ENCODE results near the gene MAGI1.

DNA sequence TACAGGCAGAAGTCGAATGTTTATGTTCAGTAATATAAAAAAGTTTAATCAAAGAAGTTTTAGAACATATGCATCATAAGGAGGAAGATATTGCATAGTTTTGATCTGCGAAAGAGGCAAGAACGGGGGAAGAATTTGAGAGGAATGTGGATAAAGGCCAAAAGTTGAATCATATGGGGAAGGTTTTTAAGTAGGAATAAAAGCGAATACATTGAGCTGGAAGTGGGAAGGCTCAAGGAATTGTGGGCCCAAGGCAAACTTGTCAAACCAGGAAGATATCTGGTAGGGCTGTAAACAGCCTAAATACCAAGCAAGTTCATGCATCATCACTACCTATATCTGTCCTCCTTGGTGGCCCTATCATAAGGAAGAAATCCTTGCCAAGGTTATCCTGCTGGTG lies 186.9 kb downstream of the MAGI1 start:
- TF ChIP-seq, protein P1, sequence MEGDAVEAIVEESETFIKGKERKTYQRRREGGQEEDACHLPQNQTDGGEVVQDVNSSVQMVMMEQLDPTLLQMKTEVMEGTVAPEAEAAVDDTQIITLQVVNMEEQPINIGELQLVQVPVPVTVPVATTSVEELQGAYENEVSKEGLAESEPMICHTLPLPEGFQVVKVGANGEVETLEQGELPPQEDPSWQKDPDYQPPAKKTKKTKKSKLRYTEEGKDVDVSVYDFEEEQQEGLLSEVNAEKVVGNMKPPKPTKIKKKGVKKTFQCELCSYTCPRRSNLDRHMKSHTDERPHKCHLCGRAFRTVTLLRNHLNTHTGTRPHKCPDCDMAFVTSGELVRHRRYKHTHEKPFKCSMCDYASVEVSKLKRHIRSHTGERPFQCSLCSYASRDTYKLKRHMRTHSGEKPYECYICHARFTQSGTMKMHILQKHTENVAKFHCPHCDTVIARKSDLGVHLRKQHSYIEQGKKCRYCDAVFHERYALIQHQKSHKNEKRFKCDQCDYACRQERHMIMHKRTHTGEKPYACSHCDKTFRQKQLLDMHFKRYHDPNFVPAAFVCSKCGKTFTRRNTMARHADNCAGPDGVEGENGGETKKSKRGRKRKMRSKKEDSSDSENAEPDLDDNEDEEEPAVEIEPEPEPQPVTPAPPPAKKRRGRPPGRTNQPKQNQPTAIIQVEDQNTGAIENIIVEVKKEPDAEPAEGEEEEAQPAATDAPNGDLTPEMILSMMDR (IDR thresholded peaks at IDR 0.05), result no peak
- no peak for TF ChIP-seq EZH2 (IDR thresholded peaks at IDR 0.05; ENCODE audit: borderline replicate concordance, insufficient read depth, low read depth, low read length, poor library complexity, severe bottlenecking)
